ENCODE results near the gene TOX2. TPM values are rescaled to one million over a fixed set of nuclear protein-coding genes. Genes with fewer than 3 reads are reported as not detected.

The TOX2 gene
- total and polyA plus RNA-seq, 2 of the 4 experiments (the other 2 are of a cell fraction), result 1.3 to 17.5 TPM

DNA sequence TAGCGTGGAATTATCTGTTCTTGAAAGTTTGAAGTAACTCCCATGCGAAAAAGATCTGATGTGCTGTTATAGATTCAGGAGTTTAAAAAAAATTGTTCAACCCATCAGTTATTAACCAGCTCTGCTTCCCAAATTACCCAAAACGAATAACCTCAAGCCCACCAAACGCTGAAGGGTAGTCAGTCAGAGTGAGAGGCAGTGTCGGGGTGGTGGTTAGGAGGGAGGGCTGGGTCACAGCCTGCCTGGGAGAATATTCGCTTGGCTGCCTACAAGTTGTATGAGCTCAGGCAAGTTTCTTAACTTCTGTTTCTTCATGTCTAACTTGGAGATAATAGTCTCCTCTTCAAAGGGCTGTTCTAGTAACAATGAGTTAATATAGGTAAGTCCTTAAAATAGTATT lies 157.7 kb downstream of the TOX2 start:
- no peak overlapping the region for H3K14ac ChIP-seq (replicated peaks; ENCODE audit: low read depth, low read length)
- dilution Hi-C loops (cut with HindIII; ENCODE audit: low sequenced_read_pairs, unreplicated experiment) (no loop called here), in situ Hi-C loops (cut with MboI; ENCODE audit: low sequenced_read_pairs) (no loop called here)

More for the DNA sequence above, 157.7 kb downstream of the TOX2 start:
- Histone ChIP-seq H3K4me3 (ENCODE audit: insufficient read depth, low read depth, low read length) (no peak overlapping the region), H3K9me1 (ENCODE audit: insufficient read depth, low read length) (peaks cover 11% of the 10 kb centered on the region), H3K4me2 (ENCODE audit: low read depth, low read length) (no peak overlapping the region), H3K27ac (ENCODE audit: insufficient read depth, low read length) (no peak overlapping the region), H3K79me1 (ENCODE audit: low read depth in 1 of 2, low read length in 2 of 2) (no peaks in the 10 kb centered on the region), H4K20me1 (ENCODE audit: insufficient read depth, low read length) (no peaks in the 10 kb centered on the region), H3K18ac (ENCODE audit: low read depth, low read length) (no peak overlapping the region), H3K4ac (ENCODE audit: low read depth, low read length) (no peak overlapping the region), H2BK120ac (ENCODE audit: low read depth, low read length) (no peak overlapping the region), H4K8ac (ENCODE audit: low read depth in 2 of 2, low read length in 2 of 2) (no peak overlapping the region), H3K9ac (ENCODE audit: low read depth, low read length) (no peak overlapping the region), H4K91ac (ENCODE audit: insufficient read depth, low read depth, low read length) (no peak overlapping the region), H2AK5ac (ENCODE audit: low read depth, low read length) (no peak overlapping the region), H2BK15ac (ENCODE audit: low read depth, low read length) (no peak overlapping the region), H3K27me3 (ENCODE audit: control insufficient read depth, insufficient read depth, low read length) (no peaks in the 10 kb centered on the region), H3K4me1 (ENCODE audit: control insufficient read depth, insufficient read depth, low read length) (peaks cover 4% of the 10 kb centered on the region), H3K36me3 (ENCODE audit: control insufficient read depth, insufficient read depth, low read length) (peaks cover 7% of the 10 kb centered on the region; the same call in 1 of the 2 replicates), H2AK9ac (replicated peaks; ENCODE audit: low read depth, low read length, poor library complexity) (no peak overlapping the region), H4K5ac (ENCODE audit: low read depth, low read length) (no peak overlapping the region), H3K56ac (ENCODE audit: extremely low read depth, insufficient read depth, low read length) (no peak overlapping the region), H2AFZ (replicated peaks; ENCODE audit: low read length, poor library complexity) (no peak overlapping the region), H3K23ac (ENCODE audit: low read depth, low read length) (no peak overlapping the region), H2BK20ac (ENCODE audit: low read depth, low read length) (no peak overlapping the region), H2BK5ac (ENCODE audit: low read depth, low read length, poor library complexity, severe bottlenecking) (no peak overlapping the region), H3K9me3 (ENCODE audit: control insufficient read depth, insufficient read depth, low read length) (no peaks in the 10 kb centered on the region)
- ATAC-seq (ENCODE audit: low read depth) (no peak), DNase-seq (no peak)
- CTCF ChIA-PET, result no interaction called here
- no CpG with 5 or more reads among the region's 6 CpGs for WGBS, 2 experiments (ENCODE audit: extremely low coverage in 2 of 2, insufficient read length in 1 of 2)
- no TSS peak for BruUV-seq (replicated peaks)
- no peak for TF ChIP-seq RFX5 (IDR thresholded peaks at IDR 0.05; ENCODE audit: low read depth, low read length)
- TF ChIP-seq MXI1 (IDR thresholded peaks at IDR 0.05; ENCODE audit: borderline replicate concordance, low read depth, low read length), result no peak
- TF ChIP-seq NFE2L2 (IDR thresholded peaks at IDR 0.05; ENCODE audit: low read depth, low read length), result no peak
- no peak for TF ChIP-seq POLR2A (IDR thresholded peaks at IDR 0.05; ENCODE audit: low read depth, low read length)
- TF ChIP-seq MAFK (IDR thresholded peaks at IDR 0.05; ENCODE audit: low read depth, low read length), result no peak
- TF ChIP-seq MAZ (IDR thresholded peaks at IDR 0.05; ENCODE audit: borderline replicate concordance, low read depth, low read length), result no peak
- no peak for TF ChIP-seq RCOR1 (IDR thresholded peaks at IDR 0.05; ENCODE audit: insufficient replicate concordance, low read length)
- no peak for TF ChIP-seq CEBPB (IDR thresholded peaks at IDR 0.05; ENCODE audit: low read depth, low read length)
- no peak for TF ChIP-seq RAD21 (IDR thresholded peaks at IDR 0.05; ENCODE audit: low read length)
- no peak for TF ChIP-seq CHD1 (IDR thresholded peaks at IDR 0.05; ENCODE audit: low read depth, low read length)
- intact Hi-C loops (cut with micrococcal nuclease), result loop anchor here (10.0 kb wide), 1 partner anchor 128 kb away; no protein-coding TSS in a partner anchor
- POLR2A ChIA-PET (ENCODE audit: unreplicated experiment), result no interaction called here

Measured in IMR-90 (cell line).